Ishikawa (cell line): ENCODE results near the gene ACADL.

ENCODE experiments used
- EP300 ChIP-seq: IDR thresholded peaks from 2 replicates; pipeline ENCODE4 v1.6.1; 2012; ENCODE audit warnings: borderline replicate concordance
- FOXM1 ChIP-seq: IDR thresholded peaks from 2 replicates; pipeline ENCODE4 v1.6.1; 2012; ENCODE audit warnings: low read depth, borderline replicate concordance
- MAX ChIP-seq: IDR thresholded peaks from 2 replicates; pipeline ENCODE4 v1.6.1; 2012
- NFIC ChIP-seq: IDR thresholded peaks from 2 replicates; pipeline ENCODE4 v1.6.1; 2012
- RAD21 ChIP-seq: IDR thresholded peaks from 2 replicates; pipeline ENCODE4 v1.6.1; 2012; ENCODE audit warnings: low read depth
- REST ChIP-seq: IDR thresholded peaks from 2 replicates; pipeline ENCODE4 v1.6.1; 2012; ENCODE audit warnings: low read depth, mild to moderate bottlenecking
- TAF1 ChIP-seq: IDR thresholded peaks from 2 replicates; pipeline ENCODE4 v1.6.1; 2012; ENCODE audit warnings: low read depth, mild to moderate bottlenecking
- TCF12 ChIP-seq: IDR thresholded peaks from 2 replicates; pipeline ENCODE4 v1.6.1; 2012; ENCODE audit warnings: low read depth
- TEAD4 ChIP-seq: IDR thresholded peaks from 2 replicates; pipeline ENCODE4 v1.6.1; 2012
- YY1 ChIP-seq: IDR thresholded peaks from 2 replicates; pipeline ENCODE4 v1.6.1; 2012; ENCODE audit warnings: low read depth

DNA sequence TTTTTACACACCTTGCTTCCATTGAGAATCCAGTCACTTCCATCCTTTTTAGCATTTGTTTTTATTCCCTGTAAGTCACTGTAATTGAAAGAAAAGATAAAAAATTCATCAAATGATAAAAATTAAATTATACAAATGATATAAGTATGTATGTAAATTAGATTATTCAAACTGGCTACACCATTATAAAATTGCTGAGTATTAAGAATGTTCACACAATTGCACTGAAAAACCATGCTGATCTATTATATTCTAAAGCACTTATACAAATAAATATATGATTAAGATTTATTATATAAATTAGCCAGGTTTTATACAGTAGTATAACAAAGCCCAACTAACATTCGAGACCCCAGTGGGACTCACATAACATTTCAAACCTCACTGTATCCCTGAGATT, 15.1 kb downstream of the ACADL start:
- TF ChIP-seq REST = no peak
- no peak for TF ChIP-seq MAX
- no peak for TF ChIP-seq NFIC
- no peak for TF ChIP-seq EP300
- no peak for TF ChIP-seq FOXM1
- TF ChIP-seq TAF1 = no peak
- TF ChIP-seq YY1 = no peak
- no peak for TF ChIP-seq TCF12
- TF ChIP-seq RAD21 = no peak
- no peak for TF ChIP-seq TEAD4
